ENCODE measurements around the gene LRBA. TPM values are rescaled to one million over a fixed set of nuclear protein-coding genes. Genes with fewer than 3 reads are reported as not detected.
A peak's percentile ranks its signal among the peaks of the same experiment; 100 is the strongest.

LRBA gene
- total RNA-seq, 2 donors from 2014 or later, result 30.9 to 33.7 TPM

GRCh38 chr4:150598909-150599308 is 416.2 kb downstream of the LRBA start:
- H3K36me3 ChIP-seq, result no peaks in the 10 kb centered on the region
- no peaks in the 10 kb centered on the region for H3K4me1 ChIP-seq (ENCODE audit: control insufficient read depth in 1 of 2, low read depth in 2 of 2)
- no peak for TF ChIP-seq CTCF (IDR thresholded peaks at IDR 0.05)
- ATAC-seq (ENCODE audit: insufficient number of reproducible peaks, low FRiP score, low read depth) (no peak), DNase-seq (ENCODE audit: low spot score) (no peak)
- H3K27me3 ChIP-seq (replicated peaks; ENCODE audit: insufficient read depth), result no peaks in the 10 kb centered on the region
- no peaks in the 10 kb centered on the region for H3K9me3 ChIP-seq
- H3K4me3 ChIP-seq, result no peak overlapping the region
- no peak overlapping the region for H3K27ac ChIP-seq

GRCh38 chr4:150593996-150594395 is 421.1 kb downstream of the LRBA start:
- Histone ChIP-seq H3K27ac (no peak overlapping the region), H3K36me3 (no peaks in the 10 kb centered on the region), H3K27me3 (replicated peaks; ENCODE audit: insufficient read depth) (no peaks in the 10 kb centered on the region), H3K4me3 (no peak overlapping the region), H3K9me3 (no peaks in the 10 kb centered on the region), H3K4me1 (ENCODE audit: control insufficient read depth in 1 of 2, low read depth in 2 of 2) (no peaks in the 10 kb centered on the region)
- ATAC-seq (ENCODE audit: insufficient number of reproducible peaks, low FRiP score, low read depth) (no peak), DNase-seq (ENCODE audit: low spot score) (no peak)
- peak; percentile 18 for TF ChIP-seq CTCF (IDR thresholded peaks at IDR 0.05)

GRCh38 chr4:150591904-150592303 is 423.2 kb downstream of the LRBA start:
- Histone ChIP-seq H3K27me3 (replicated peaks; ENCODE audit: insufficient read depth) (no peaks in the 10 kb centered on the region), H3K4me1 (ENCODE audit: control insufficient read depth in 1 of 2, low read depth in 2 of 2) (no peaks in the 10 kb centered on the region), H3K4me3 (no peak overlapping the region), H3K9me3 (no peaks in the 10 kb centered on the region), H3K36me3 (no peaks in the 10 kb centered on the region), H3K27ac (no peak overlapping the region)
- no peak for TF ChIP-seq CTCF (IDR thresholded peaks at IDR 0.05)
- ATAC-seq (ENCODE audit: insufficient number of reproducible peaks, low FRiP score, low read depth) (no peak), DNase-seq (ENCODE audit: low spot score) (no peak)

- Histone ChIP-seq H3K4me1 (ENCODE audit: control insufficient read depth in 1 of 2, low read depth in 2 of 2) (no peaks in the 10 kb centered on the region), H3K27ac (no peak overlapping the region), H3K27me3 (replicated peaks; ENCODE audit: insufficient read depth) (no peaks in the 10 kb centered on the region), H3K36me3 (no peaks in the 10 kb centered on the region), H3K9me3 (no peaks in the 10 kb centered on the region), H3K4me3 (no peak overlapping the region)
- ATAC-seq (ENCODE audit: insufficient number of reproducible peaks, low FRiP score, low read depth) (no peak), DNase-seq (ENCODE audit: low spot score) (no peak)
- no peak for TF ChIP-seq CTCF (IDR thresholded peaks at IDR 0.05)
These were observed 423.7 kb downstream of the LRBA start for GRCh38 chr4:150591406-150591805.

- no peak for TF ChIP-seq CTCF (IDR thresholded peaks at IDR 0.05)
- Histone ChIP-seq H3K27me3 (replicated peaks; ENCODE audit: insufficient read depth) (no peaks in the 10 kb centered on the region), H3K36me3 (no peaks in the 10 kb centered on the region), H3K27ac (no peak overlapping the region), H3K9me3 (no peaks in the 10 kb centered on the region), H3K4me1 (ENCODE audit: control insufficient read depth in 1 of 2, low read depth in 2 of 2) (no peaks in the 10 kb centered on the region), H3K4me3 (no peak overlapping the region)
- ATAC-seq (ENCODE audit: insufficient number of reproducible peaks, low FRiP score, low read depth), result no peak
- no peak for DNase-seq (ENCODE audit: low spot score)
These were observed 424.5 kb downstream of the LRBA start for GRCh38 chr4:150590631-150591030.

Data from thoracic aorta (tissue), 2 donors.